Breast epithelium (tissue), 4 donors: Measurements from ENCODE around the gene CTRB1. TPM values are rescaled to one million over a fixed set of nuclear protein-coding genes. Genes with fewer than 3 reads are reported as not detected.
A peak's percentile ranks its signal among the peaks of the same experiment; 100 is the strongest.

Experiments used
- DNase-seq, 2 donors: peaks; one replicate each; pipeline ENCODE4 v3.0.0-alpha.2; 2019; ENCODE audit warnings: low spot score in 2 of 2
- H3K27ac ChIP-seq, 2 donors: fragments of 200-600 bp; sonication (generic) in 1 of 2; one replicate each; pipeline ENCODE4 v1.5.1; 2016 to 2019; ENCODE audit warnings: mild to moderate bottlenecking in 1 of 2
- H3K27me3 ChIP-seq, 2 donors: fragments of 200-600 bp; sonication (generic) in 1 of 2; one replicate each; pipeline versions ENCODE4 v1.5.1 to v1.6.0; 2017 to 2019; ENCODE audit warnings: control low read depth in 1 of 2, mild to moderate bottlenecking in 1 of 2
- H3K36me3 ChIP-seq: fragments of 200-600 bp; one replicate; pipeline ENCODE4 v1.5.1; 2019
- H3K4me1 ChIP-seq, 2 donors: fragments of 200-600 bp; sonication (generic); one replicate each; pipeline ENCODE4 v1.5.1; 2016 to 2019; ENCODE audit warnings: control low read depth in 1 of 2
- H3K4me3 ChIP-seq, 3 donors: fragments of 200-600 bp; sonication (generic); 1 replicate in 2 of 3; 2 replicates in 1 of 3; pipeline ENCODE4 v1.5.1; 2016 to 2019; ENCODE audit warnings: mild to moderate bottlenecking in 3 of 3, moderate library complexity in 2 of 3
- H3K9me3 ChIP-seq, 2 donors: fragments of 200-600 bp; sonication (generic) in 1 of 2; one replicate each; pipeline ENCODE4 v1.5.1; 2016 to 2019; ENCODE audit warnings: control low read depth in 1 of 2
- POLR2A ChIP-seq: fragments of 450-650 bp; IDR thresholded peaks from one replicate; pipeline ENCODE4 v1.6.1; 2016; ENCODE audit warnings: antibody characterized with exemption, mild to moderate bottlenecking, moderate library complexity
- POLR2AphosphoS5 ChIP-seq, 3 donors: sonication (generic); formaldehyde crosslinking; IDR thresholded peaks; one replicate each; pipeline ENCODE4 v1.6.1; 2017; ENCODE audit warnings: antibody characterized with exemption in 3 of 3
- intact Hi-C: fragments of 100-400 bp; cut with DNase I; formaldehyde crosslinking; loops from one replicate; pipeline ENCODE4 v1.15.1; 2023; ENCODE audit warnings: low total_unique reads
- total RNA-seq, 3 donors: library from RNA; depleted of rRNA; stranded (reverse); fragments of >200 nt; gene quantifications; one replicate each; pipeline ENCODE4 v1.1.0, GENCODE V29; 2016
- TF ChIP-seq, protein P1 (sequence below), 3 donors: fragments of 450-650 bp; IDR thresholded peaks; one replicate each; pipeline ENCODE4 v1.5.1; 2016 to 2017; ENCODE audit warnings: antibody characterized with exemption in 3 of 3, mild to moderate bottlenecking in 3 of 3, moderate library complexity in 3 of 3

CTRB1 gene
- total RNA-seq, 3 donors from 2014 or later: not detected

GRCh38 chr16:75227361-75228142 is 8.8 kb downstream of the CTRB1 start:
- no peak overlapping the region for H3K4me3 ChIP-seq
- H3K4me1 ChIP-seq: no peaks in the 10 kb centered on the region
- H3K36me3 ChIP-seq: no peaks in the 10 kb centered on the region
- intact Hi-C loops: no loop called here
- DNase-seq: no peak
- H3K27ac ChIP-seq: no peak overlapping the region
- peaks cover 0 to 11% of the 10 kb centered on the region in 2 donors for H3K27me3 ChIP-seq
- TF ChIP-seq POLR2AphosphoS5 (IDR thresholded peaks at IDR 0.05) (no peak), POLR2A (no peak)
- TF ChIP-seq, protein P1, sequence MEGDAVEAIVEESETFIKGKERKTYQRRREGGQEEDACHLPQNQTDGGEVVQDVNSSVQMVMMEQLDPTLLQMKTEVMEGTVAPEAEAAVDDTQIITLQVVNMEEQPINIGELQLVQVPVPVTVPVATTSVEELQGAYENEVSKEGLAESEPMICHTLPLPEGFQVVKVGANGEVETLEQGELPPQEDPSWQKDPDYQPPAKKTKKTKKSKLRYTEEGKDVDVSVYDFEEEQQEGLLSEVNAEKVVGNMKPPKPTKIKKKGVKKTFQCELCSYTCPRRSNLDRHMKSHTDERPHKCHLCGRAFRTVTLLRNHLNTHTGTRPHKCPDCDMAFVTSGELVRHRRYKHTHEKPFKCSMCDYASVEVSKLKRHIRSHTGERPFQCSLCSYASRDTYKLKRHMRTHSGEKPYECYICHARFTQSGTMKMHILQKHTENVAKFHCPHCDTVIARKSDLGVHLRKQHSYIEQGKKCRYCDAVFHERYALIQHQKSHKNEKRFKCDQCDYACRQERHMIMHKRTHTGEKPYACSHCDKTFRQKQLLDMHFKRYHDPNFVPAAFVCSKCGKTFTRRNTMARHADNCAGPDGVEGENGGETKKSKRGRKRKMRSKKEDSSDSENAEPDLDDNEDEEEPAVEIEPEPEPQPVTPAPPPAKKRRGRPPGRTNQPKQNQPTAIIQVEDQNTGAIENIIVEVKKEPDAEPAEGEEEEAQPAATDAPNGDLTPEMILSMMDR (IDR thresholded peaks at IDR 0.05): no peak
- H3K9me3 ChIP-seq: no peaks in the 10 kb centered on the region

GRCh38 chr16:75228143-75228976 is 9.6 kb downstream of the CTRB1 start:
- no peak for DNase-seq
- H3K27ac ChIP-seq: no peak overlapping the region
- H3K4me1 ChIP-seq: no peaks in the 10 kb centered on the region
- no peak overlapping the region for H3K4me3 ChIP-seq
- peaks cover 0 to 11% of the 10 kb centered on the region in 2 donors for H3K27me3 ChIP-seq
- no peaks in the 10 kb centered on the region for H3K9me3 ChIP-seq
- TF ChIP-seq POLR2A: no peak
- TF ChIP-seq, protein P1 (IDR thresholded peaks at IDR 0.05): no peak
- no peak for TF ChIP-seq POLR2AphosphoS5 (IDR thresholded peaks at IDR 0.05)
- intact Hi-C loops: no loop called here
- H3K36me3 ChIP-seq: no peaks in the 10 kb centered on the region

DNA sequence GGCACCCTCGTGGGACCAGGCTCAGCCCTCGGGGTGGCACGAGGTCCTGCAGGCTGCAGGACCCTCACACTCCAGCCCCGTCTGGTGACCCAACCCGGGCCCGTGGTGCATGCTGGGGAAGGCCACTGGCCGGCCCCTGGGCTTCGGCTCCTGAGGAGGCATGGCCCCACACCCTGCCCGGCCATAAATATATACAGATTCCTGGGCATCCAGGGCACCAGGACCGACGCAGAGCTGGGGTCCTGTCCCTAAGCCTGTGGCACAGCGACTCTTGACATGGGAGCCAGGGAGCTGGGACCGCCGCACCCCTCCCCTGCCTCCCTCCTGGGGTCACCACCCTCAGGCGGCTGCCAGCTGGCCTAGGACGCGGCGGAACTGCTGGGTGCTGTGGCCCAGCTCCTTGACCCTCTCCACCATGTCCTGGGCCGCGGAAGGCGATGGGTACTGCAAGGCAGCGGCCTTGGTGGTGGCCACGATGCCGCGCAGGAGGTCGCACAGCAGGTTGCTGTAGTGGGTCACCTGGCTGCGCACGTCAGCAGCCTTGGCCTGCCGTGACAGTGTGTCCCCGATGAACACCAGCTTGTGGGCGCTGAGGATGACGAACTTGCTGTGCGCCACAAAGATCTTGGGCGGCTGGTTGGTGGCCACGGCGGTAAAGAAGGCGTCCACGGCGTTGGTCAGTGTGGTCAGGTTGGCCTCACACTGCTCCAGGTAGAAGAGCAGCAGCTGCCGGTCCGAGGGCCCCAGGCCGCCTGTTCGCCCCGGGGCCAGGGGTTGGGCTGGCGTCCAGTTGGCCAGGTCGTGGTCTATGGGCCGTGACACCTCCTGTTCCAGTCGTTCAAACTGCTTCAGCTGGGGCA is 10.6 kb downstream of the CTRB1 start:
- intact Hi-C loops: loop anchor here (1.0 kb wide), 1 partner anchor 18 kb away; no protein-coding TSS in a partner anchor
- no peak overlapping the region for H3K4me3 ChIP-seq
- H3K36me3 ChIP-seq: no peaks in the 10 kb centered on the region
- H3K9me3 ChIP-seq: no peaks in the 10 kb centered on the region
- no peak overlapping the region for H3K27ac ChIP-seq
- no peak for DNase-seq
- TF ChIP-seq POLR2AphosphoS5 (IDR thresholded peaks at IDR 0.05) (no peak), POLR2A (no peak)
- TF ChIP-seq, protein P1 (IDR thresholded peaks at IDR 0.05): no peak
- peaks cover 0 to 4% of the 10 kb centered on the region in 2 donors for H3K4me1 ChIP-seq
- H3K27me3 ChIP-seq: peaks cover 0 to 8% of the 10 kb centered on the region in 2 donors

DNA sequence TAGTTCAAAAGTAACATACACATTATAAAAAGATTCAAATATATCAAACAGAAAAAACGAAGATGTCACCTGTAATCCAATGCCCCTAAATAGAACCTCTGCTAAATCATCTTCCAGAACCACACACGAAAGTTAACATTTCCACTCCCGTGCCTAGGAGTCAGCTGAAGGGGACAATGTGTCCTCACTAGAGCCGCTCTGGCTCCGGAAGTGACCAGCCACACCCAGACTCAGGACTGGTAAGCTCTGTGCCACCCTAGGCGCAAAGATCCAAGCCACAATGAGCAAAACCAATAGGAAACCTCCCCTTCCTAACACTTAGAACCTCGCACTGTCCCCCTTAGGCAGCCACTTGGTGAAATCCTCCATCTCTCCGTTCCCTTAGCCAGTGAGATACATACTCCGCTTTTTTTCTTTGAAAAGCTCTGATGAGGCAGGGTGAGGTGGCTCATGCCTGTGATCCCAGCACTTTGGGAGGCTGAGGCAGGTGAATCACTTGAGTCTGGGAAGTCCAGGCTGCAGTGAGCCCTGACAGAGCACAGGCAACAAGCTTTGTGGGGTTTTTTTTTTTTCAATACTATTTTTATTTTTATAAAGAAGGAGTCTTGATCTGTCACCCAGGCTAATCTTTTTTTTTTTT is 11.8 kb downstream of the CTRB1 start:
- no peaks in the 10 kb centered on the region for H3K27me3 ChIP-seq
- no peak overlapping the region for H3K4me3 ChIP-seq
- peaks cover 7% of the 10 kb centered on the region for H3K36me3 ChIP-seq
- no peak overlapping the region for H3K27ac ChIP-seq
- TF ChIP-seq, protein P1 (IDR thresholded peaks at IDR 0.05): no peak
- peak in 1 of 3 donors; percentile 22 for TF ChIP-seq POLR2AphosphoS5 (IDR thresholded peaks at IDR 0.05)
- H3K9me3 ChIP-seq: no peaks in the 10 kb centered on the region
- H3K4me1 ChIP-seq: peaks cover 0 to 4% of the 10 kb centered on the region in 2 donors
- no peak for DNase-seq
- intact Hi-C loops: no loop called here
